GM12891 (cell line): ENCODE data around the gene XPO4.

Experiments used
- POLR2A ChIP-seq: IDR thresholded peaks from 2 replicates; pipeline ENCODE4 v1.6.1; 2011; ENCODE audit warnings: low read depth, low read length, control low read depth
- POLR2AphosphoS5 ChIP-seq: IDR thresholded peaks from 2 replicates; pipeline ENCODE4 v1.6.1; 2011; ENCODE audit warnings: low read depth, low read length, control low read depth
- POU2F2 ChIP-seq: IDR thresholded peaks from 2 replicates; pipeline ENCODE4 v1.6.1; 2011; ENCODE audit warnings: low read depth, mild to moderate bottlenecking, control low read depth, low read length, moderate library complexity
- SPI1 ChIP-seq: IDR thresholded peaks from 2 replicates; pipeline ENCODE4 v1.6.1; 2011; ENCODE audit warnings: low read depth, low read length, control low read depth
- TAF1 ChIP-seq: IDR thresholded peaks from 2 replicates; pipeline ENCODE4 v1.6.1; 2011; ENCODE audit warnings: low read depth, low read length, control low read depth

- TF ChIP-seq POLR2A = no peak
- no peak for TF ChIP-seq POLR2AphosphoS5
- TF ChIP-seq TAF1 = no peak
- no peak for TF ChIP-seq SPI1
- no peak for TF ChIP-seq POU2F2
Observed at GRCh38 chr13:20769091-20769490, 133.5 kb downstream of the XPO4 start.
